ENCODE data around the gene FUT7.

Gene FUT7

GRCh38 chr9:136995362-136995761, 36.5 kb downstream of the FUT7 start:
- TF ChIP-seq EZH2phosphoT487 (conservative IDR thresholded peaks at IDR 0.05; ENCODE audit: low read length) (no peak), CTCF (IDR thresholded peaks at IDR 0.05; ENCODE audit: insufficient read depth, low read length, poor library complexity, severe bottlenecking) (no peak)
- Histone ChIP-seq H3K27ac (ENCODE audit: low read depth, low read length) (no peak overlapping the region), H3K27me3 (ENCODE audit: low read length) (no peaks in the 10 kb centered on the region), H3K79me2 (ENCODE audit: insufficient read depth, low read length) (no peaks in the 10 kb centered on the region), H3K9me3 (ENCODE audit: insufficient read depth, low read length) (no peaks in the 10 kb centered on the region), H3K4me2 (ENCODE audit: low read depth, low read length, poor library complexity, severe bottlenecking) (no peak overlapping the region), H3K9ac (ENCODE audit: low read length) (no peak overlapping the region), H3F3A (ENCODE audit: insufficient read depth) (no peaks in the 10 kb centered on the region), H3K9me2 (replicated peaks; ENCODE audit: insufficient read depth, low read length) (no peaks in the 10 kb centered on the region), H2AFZ (ENCODE audit: low read depth, low read length, severe bottlenecking) (no peak overlapping the region), H3K36me3 (ENCODE audit: low read length) (no peaks in the 10 kb centered on the region), H3K4me3 (ENCODE audit: insufficient read depth, low read length, poor library complexity, severe bottlenecking) (no peak overlapping the region), H4K20me1 (ENCODE audit: low read depth, low read length) (no peaks in the 10 kb centered on the region)

DNA sequence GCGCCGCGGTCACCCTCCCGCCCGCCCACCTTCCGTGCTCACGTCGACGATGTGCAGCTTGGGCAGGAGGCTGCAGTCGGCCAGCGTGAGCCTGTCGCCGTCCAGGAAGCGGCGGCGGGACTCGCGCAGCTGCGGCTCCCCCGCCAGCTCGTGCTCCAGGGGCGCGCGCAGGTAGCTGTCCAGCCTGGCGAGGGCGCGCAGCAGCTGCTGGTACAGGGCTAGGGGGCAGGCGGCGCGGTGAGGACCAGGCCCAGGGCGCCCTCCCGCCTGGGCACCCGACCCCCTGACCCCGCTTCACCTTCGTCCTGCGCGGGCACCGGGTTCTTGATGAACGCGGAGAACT, 37.0 kb downstream of the FUT7 start:
- H3K27ac ChIP-seq (ENCODE audit: low read depth, low read length) = no peak overlapping the region
- no peaks in the 10 kb centered on the region for H3K27me3 ChIP-seq (ENCODE audit: low read length)
- no peaks in the 10 kb centered on the region for H3K36me3 ChIP-seq (ENCODE audit: low read length)
- no peaks in the 10 kb centered on the region for H4K20me1 ChIP-seq (ENCODE audit: low read depth, low read length)
- H3K9me2 ChIP-seq (replicated peaks; ENCODE audit: insufficient read depth, low read length) = no peaks in the 10 kb centered on the region
- no peak overlapping the region for H2AFZ ChIP-seq (ENCODE audit: low read depth, low read length, severe bottlenecking)
- no peak for TF ChIP-seq EZH2phosphoT487 (conservative IDR thresholded peaks at IDR 0.05; ENCODE audit: low read length)
- no peak for TF ChIP-seq CTCF (IDR thresholded peaks at IDR 0.05; ENCODE audit: insufficient read depth, low read length, poor library complexity, severe bottlenecking)
- no peak overlapping the region for H3K4me2 ChIP-seq (ENCODE audit: low read depth, low read length, poor library complexity, severe bottlenecking)
- H3K9me3 ChIP-seq (ENCODE audit: insufficient read depth, low read length) = no peaks in the 10 kb centered on the region
- no peak overlapping the region for H3K4me3 ChIP-seq (ENCODE audit: insufficient read depth, low read length, poor library complexity, severe bottlenecking)
- H3K79me2 ChIP-seq (ENCODE audit: insufficient read depth, low read length) = no peaks in the 10 kb centered on the region
- no peak overlapping the region for H3K9ac ChIP-seq (ENCODE audit: low read length)
- no peaks in the 10 kb centered on the region for H3F3A ChIP-seq (ENCODE audit: insufficient read depth)

GRCh38 chr9:136994180-136994887, 37.6 kb downstream of the FUT7 start:
- Histone ChIP-seq H3K27ac (ENCODE audit: low read depth, low read length) (no peak overlapping the region), H3K79me2 (ENCODE audit: insufficient read depth, low read length) (no peaks in the 10 kb centered on the region), H3K36me3 (ENCODE audit: low read length) (no peaks in the 10 kb centered on the region), H3K9me3 (ENCODE audit: insufficient read depth, low read length) (no peaks in the 10 kb centered on the region), H2AFZ (ENCODE audit: low read depth, low read length, severe bottlenecking) (no peak overlapping the region), H3K4me3 (ENCODE audit: insufficient read depth, low read length, poor library complexity, severe bottlenecking) (no peak overlapping the region), H4K20me1 (ENCODE audit: low read depth, low read length) (no peaks in the 10 kb centered on the region), H3K4me2 (ENCODE audit: low read depth, low read length, poor library complexity, severe bottlenecking) (no peak overlapping the region), H3K9me2 (replicated peaks; ENCODE audit: insufficient read depth, low read length) (no peaks in the 10 kb centered on the region), H3K9ac (ENCODE audit: low read length) (no peak overlapping the region), H3K27me3 (ENCODE audit: low read length) (no peaks in the 10 kb centered on the region), H3F3A (ENCODE audit: insufficient read depth) (no peaks in the 10 kb centered on the region)
- TF ChIP-seq CTCF (IDR thresholded peaks at IDR 0.05; ENCODE audit: insufficient read depth, low read length, poor library complexity, severe bottlenecking) (no peak), EZH2phosphoT487 (conservative IDR thresholded peaks at IDR 0.05; ENCODE audit: low read length) (no peak)

Measured in SU-DHL-6 (cell line).